H1 (cell line): ENCODE data around the gene ABCB10. TPM values are rescaled to one million over a fixed set of nuclear protein-coding genes. Genes with fewer than 3 reads are reported as not detected.

ENCODE experiments used
- CTCF ChIA-PET: fragments of 300-600 bp; sonication (Branson Sonifier 250); formaldehyde crosslinking; loops from one replicate; lab custom pipeline; 2021; ENCODE audit not compliant: partially characterized antibody; lab: Charles Lee
- POLR2A ChIA-PET: fragments of 300-600 bp; sonication (Branson Sonifier 250); formaldehyde crosslinking; loops from one replicate; lab custom pipeline; 2021; ENCODE audit warnings: inconsistent platforms; ENCODE audit not compliant: partially characterized antibody; lab: Charles Lee
- DNase-seq, 2 experiments: peaks; one replicate each; pipeline versions ENCODE4 v3.0.0 to v3.0.0-alpha.2; 2010 to 2022; ENCODE audit warnings: low spot score in 2 of 2, low read depth in 1 of 2, mixed read lengths in 1 of 2
- FAIRE-seq: peaks from 2 replicates; lab custom pipeline; 2011; peaks lifted over from hg19 to GRCh38; lab: Jason Lieb, UNC
- H2AFZ ChIP-seq: 2 replicates; pipeline ENCODE4 v1.8.1; 2012; ENCODE audit warnings: low read length, inconsistent platforms
- H2AK5ac ChIP-seq: 2 replicates; pipeline ENCODE4 v1.6.1; 2013; ENCODE audit warnings: low read depth, low read length
- H2BK120ac ChIP-seq: replicated peaks from 2 replicates; pipeline ENCODE3; 2013; ENCODE audit warnings: low read depth, low read length, inconsistent platforms
- H2BK12ac ChIP-seq: 2 replicates; pipeline ENCODE4 v1.6.1; 2013; ENCODE audit warnings: low read depth, low read length
- H2BK15ac ChIP-seq: 2 replicates; pipeline ENCODE4 v1.6.1; 2013; ENCODE audit warnings: low read length
- H2BK20ac ChIP-seq: 2 replicates; pipeline ENCODE4 v1.6.1; 2013; ENCODE audit warnings: low read length
- H2BK5ac ChIP-seq: 2 replicates; pipeline ENCODE4 v1.6.1; 2013; ENCODE audit warnings: low read depth, low read length
- H3K14ac ChIP-seq: 2 replicates; pipeline ENCODE4 v1.6.1; 2013; ENCODE audit warnings: inconsistent platforms; ENCODE audit not compliant: insufficient read length
- H3K18ac ChIP-seq: 2 replicates; pipeline ENCODE4 v1.6.1; 2013; ENCODE audit warnings: low read length; ENCODE audit errors: extremely low read depth
- H3K23ac ChIP-seq: 2 replicates; pipeline ENCODE4 v1.6.1; 2013; ENCODE audit warnings: inconsistent platforms; ENCODE audit not compliant: insufficient read length
- H3K23me2 ChIP-seq: 2 replicates; pipeline ENCODE4 v1.6.1; 2013; ENCODE audit warnings: low read depth, low read length
- H3K27ac ChIP-seq: 2 replicates; pipeline ENCODE4 v1.6.1; 2011; ENCODE audit warnings: low read depth, low read length, inconsistent platforms
- H3K27me3 ChIP-seq, 4 experiments: replicated peaks in 1 of 4; 1 replicate in 1 of 4; 2 replicates in 3 of 4; pipeline versions ENCODE4 v1.6.1 to v1.8.1; 2011 to 2013; ENCODE audit warnings: low read length in 3 of 4, mild to moderate bottlenecking in 3 of 4, inconsistent platforms in 2 of 4, mixed read lengths in 2 of 4, moderate library complexity in 1 of 4; ENCODE audit not compliant: control insufficient read depth in 3 of 4, insufficient read depth in 3 of 4; ENCODE audit errors: extremely low read depth in 1 of 4
- H3K36me3 ChIP-seq, 4 experiments: 2 replicates each; pipeline versions ENCODE4 v1.6.1 to v1.8.1; 2011 to 2013; ENCODE audit warnings: mild to moderate bottlenecking in 4 of 4, low read length in 3 of 4, moderate library complexity in 2 of 4, control low read depth in 1 of 4, inconsistent platforms in 1 of 4; ENCODE audit not compliant: insufficient read depth in 4 of 4, control insufficient read depth in 2 of 4
- H3K4ac ChIP-seq: replicated peaks from 2 replicates; pipeline ENCODE3; 2013; ENCODE audit warnings: low read length, low read depth, mixed read lengths, inconsistent platforms; ENCODE audit not compliant: insufficient read length
- H3K4me1 ChIP-seq, 4 experiments: replicated peaks in 1 of 4; 1 replicate in 1 of 4; 2 replicates in 3 of 4; pipeline versions ENCODE4 v1.6.1 to v1.8.1; 2011 to 2013; ENCODE audit warnings: low read length in 3 of 4, inconsistent platforms in 2 of 4, mixed read lengths in 1 of 4; ENCODE audit not compliant: insufficient read depth in 4 of 4, control insufficient read depth in 3 of 4
- H3K4me2 ChIP-seq, 2 experiments: 2 replicates each; pipeline versions ENCODE4 v1.6.1 to v1.8.1; 2011 to 2013; ENCODE audit warnings: low read depth in 2 of 2, low read length in 2 of 2, control low read depth in 1 of 2, inconsistent platforms in 1 of 2, mild to moderate bottlenecking in 1 of 2; ENCODE audit not compliant: insufficient read depth in 1 of 2
- H3K4me3 ChIP-seq, 4 experiments: fragments of 200-600, 300-600 bp in 1 of 4; sonication (generic), shearing (Covaris generic), sonication (Bioruptor Twin) in 1 of 4; 2 replicates each; pipeline versions ENCODE4 v1.5.1 to v1.8.1; 2011 to 2016; ENCODE audit warnings: low read length in 4 of 4, low read depth in 3 of 4, control low read depth in 2 of 4, inconsistent platforms in 2 of 4, mild to moderate bottlenecking in 2 of 4, mixed read lengths in 1 of 4, moderate library complexity in 1 of 4; ENCODE audit not compliant: insufficient read depth in 2 of 4; ENCODE audit errors: extremely low read depth in 1 of 4
- H3K56ac ChIP-seq: replicated peaks from 2 replicates; pipeline ENCODE3; 2013; ENCODE audit warnings: low read depth, mild to moderate bottlenecking, mixed read lengths, low read length, inconsistent platforms; ENCODE audit not compliant: insufficient read length
- H3K79me1 ChIP-seq: 2 replicates; pipeline ENCODE4 v1.6.1; 2013; ENCODE audit warnings: low read depth, low read length, control low read depth
- H3K79me2 ChIP-seq, 2 experiments: 2 replicates each; pipeline versions ENCODE4 v1.6.1 to v1.8.1; 2012 to 2013; ENCODE audit warnings: low read length in 2 of 2, mild to moderate bottlenecking in 2 of 2, inconsistent platforms in 1 of 2; ENCODE audit not compliant: insufficient read depth in 2 of 2, control insufficient read depth in 1 of 2
- H3K9ac ChIP-seq, 4 experiments: replicated peaks in 1 of 4; 1 replicate in 1 of 4; 2 replicates in 3 of 4; pipeline versions ENCODE4 v1.6.1 to v1.8.1; 2011 to 2013; ENCODE audit warnings: low read depth in 3 of 4, low read length in 3 of 4, control low read depth in 2 of 4, mild to moderate bottlenecking in 2 of 4, moderate library complexity in 2 of 4, inconsistent platforms in 1 of 4; ENCODE audit errors: extremely low read depth in 1 of 4
- H3K9me3 ChIP-seq, 2 experiments: 2 replicates each; pipeline versions ENCODE4 v1.6.1 to v1.8.1; 2012 to 2013; ENCODE audit warnings: mild to moderate bottlenecking in 2 of 2, moderate library complexity in 2 of 2, control low read depth in 1 of 2, inconsistent platforms in 1 of 2, low read depth in 1 of 2, low read length in 1 of 2, mixed read lengths in 1 of 2; ENCODE audit not compliant: insufficient read depth in 2 of 2
- H4K20me1 ChIP-seq, 2 experiments: replicated peaks in 1 of 2; 2 replicates each; pipeline versions ENCODE3 to v1.8.1; 2011 to 2013; ENCODE audit warnings: inconsistent platforms in 2 of 2, low read length in 2 of 2, mild to moderate bottlenecking in 1 of 2; ENCODE audit not compliant: insufficient read depth in 2 of 2, control insufficient read depth in 1 of 2
- H4K5ac ChIP-seq: 2 replicates; pipeline ENCODE4 v1.6.1; 2013; ENCODE audit warnings: low read length, low read depth, mixed read lengths, inconsistent platforms; ENCODE audit not compliant: insufficient read length
- H4K8ac ChIP-seq: 2 replicates; pipeline ENCODE4 v1.8.0; 2013; ENCODE audit warnings: mild to moderate bottlenecking, moderate library complexity, low read length, inconsistent platforms; ENCODE audit not compliant: insufficient read depth; ENCODE audit errors: extremely low read depth
- H4K91ac ChIP-seq: replicated peaks from 2 replicates; pipeline ENCODE3; 2013; ENCODE audit warnings: low read length, mixed read lengths, inconsistent platforms; ENCODE audit not compliant: insufficient read length
- ATF3 ChIP-seq: IDR thresholded peaks from 2 replicates; pipeline ENCODE4 v1.6.1; 2011; ENCODE audit warnings: low read depth, mild to moderate bottlenecking, low read length; ENCODE audit not compliant: insufficient read depth
- HDAC2 ChIP-seq, 2 experiments: fragments of 300-600 bp in 1 of 2; sonication (generic) in 1 of 2; IDR thresholded peaks; 2 replicates each; pipeline ENCODE4 v1.6.1; 2011 to 2012; ENCODE audit warnings: low read depth in 2 of 2, low read length in 2 of 2, mild to moderate bottlenecking in 2 of 2, moderate library complexity in 2 of 2, borderline replicate concordance in 1 of 2, inconsistent platforms in 1 of 2
- JUND ChIP-seq: IDR thresholded peaks from 2 replicates; pipeline ENCODE4 v1.6.1; 2011; ENCODE audit warnings: mild to moderate bottlenecking, improper control_type of control experiment, low read length
- whole genome bisulfite sequencing, 2 experiments: shearing (Covaris generic) in 1 of 2; methylation state at CpG; one replicate each; pipeline versions ENCODE4 v1.1.6 to v1.1.7; 2013 to 2015; ENCODE audit warnings: low lambda C conversion rate in 2 of 2, mixed read lengths in 2 of 2, inconsistent platforms in 1 of 2, low coverage in 1 of 2, missing lambda C conversion rate in 1 of 2; ENCODE audit not compliant: insufficient replicate concordance in 2 of 2, insufficient coverage in 1 of 2, insufficient read length in 1 of 2; ENCODE audit errors: extremely low coverage in 1 of 2, missing lambda C conversion rate in 1 of 2; 5-methylcytosine and 5-hydroxymethylcytosine counted together
- polyA plus RNA-seq, 7 experiments: library from polyadenylated mRNA; depleted of rRNA in 3 of 7; stranded (reverse) in 5 of 7; unstranded in 2 of 7; fragments of >200 nt in 5 of 7; fragments of 200-250 nt in 2 of 7; gene quantifications; 1 replicate in 5 of 7; 2 replicates in 1 of 7; 4 replicates in 1 of 7; pipeline versions ENCODE4 v1.2.1 to v1.2.3, GENCODE V29; 2011 to 2013; ENCODE audit warnings: missing spikeins in 2 of 7, mixed read lengths in 2 of 7
- total RNA-seq: library from RNA; stranded (reverse); fragmentation: NEBNext Ultra II Directional; extraction: Animal tissue kit (Norgen Biotek cat#: 25700); gene quantifications from 2 replicates; pipeline ENCODE4 v1.2.1, GENCODE V29; 2021
- TF ChIP-seq, protein P1 (sequence below): IDR thresholded peaks from 2 replicates; pipeline ENCODE4 v1.6.1; 2012; ENCODE audit warnings: low read length, inconsistent platforms

Gene ABCB10
- total and polyA plus RNA-seq, 2 of the 8 experiments (the other 6 are each of a cell fraction or from before 2014, with no cell fraction given): 3.6 to 11.9 TPM

DNA sequence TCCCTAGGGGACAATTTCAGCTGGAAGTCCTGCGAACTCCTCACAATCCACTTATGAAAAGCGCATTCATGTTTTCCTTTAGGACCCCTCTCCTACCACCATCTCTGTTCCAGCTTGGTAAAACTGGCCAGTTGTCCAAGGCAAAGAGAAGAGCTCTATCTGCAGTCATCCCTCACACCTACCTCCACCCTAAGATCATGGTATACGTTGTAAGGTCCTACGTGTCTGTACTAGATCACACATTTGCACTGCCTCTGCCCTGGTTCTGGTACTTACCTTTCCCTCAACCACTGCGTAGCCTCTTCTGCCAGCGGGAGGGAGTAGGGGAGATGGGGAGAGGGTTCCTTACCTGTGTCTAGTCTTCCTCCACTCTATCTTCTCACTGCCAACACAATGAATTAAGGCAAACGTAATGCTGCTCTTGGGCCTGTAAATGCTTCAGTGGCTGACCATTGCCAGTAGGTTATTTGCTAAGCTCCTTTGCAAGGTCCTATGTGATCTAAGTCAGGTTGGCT lies 49.6 kb downstream of the ABCB10 start:
- FAIRE-seq: no peak
- TF ChIP-seq ATF3: no peak
- TF ChIP-seq HDAC2 (IDR thresholded peaks at IDR 0.05; ENCODE audit: borderline replicate concordance in 1 of 2, low read depth in 2 of 2, low read length in 2 of 2): no peak
- no peak for TF ChIP-seq JUND
- TF ChIP-seq, protein P1, sequence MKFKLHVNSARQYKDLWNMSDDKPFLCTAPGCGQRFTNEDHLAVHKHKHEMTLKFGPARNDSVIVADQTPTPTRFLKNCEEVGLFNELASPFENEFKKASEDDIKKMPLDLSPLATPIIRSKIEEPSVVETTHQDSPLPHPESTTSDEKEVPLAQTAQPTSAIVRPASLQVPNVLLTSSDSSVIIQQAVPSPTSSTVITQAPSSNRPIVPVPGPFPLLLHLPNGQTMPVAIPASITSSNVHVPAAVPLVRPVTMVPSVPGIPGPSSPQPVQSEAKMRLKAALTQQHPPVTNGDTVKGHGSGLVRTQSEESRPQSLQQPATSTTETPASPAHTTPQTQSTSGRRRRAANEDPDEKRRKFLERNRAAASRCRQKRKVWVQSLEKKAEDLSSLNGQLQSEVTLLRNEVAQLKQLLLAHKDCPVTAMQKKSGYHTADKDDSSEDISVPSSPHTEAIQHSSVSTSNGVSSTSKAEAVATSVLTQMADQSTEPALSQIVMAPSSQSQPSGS: no peak

More for the DNA sequence above, 49.6 kb downstream of the ABCB10 start:
- ChIA-PET CTCF (interaction anchor here (0.6 to 1.9 kb wide), 7 partner anchors 9 to 855 kb away, joined by 3 to 10 read pairs (median 4); no protein-coding TSS in a partner anchor), POLR2A (interaction anchor here (0.7 to 2.2 kb wide), 20 partner anchors 9 to 280 kb away, joined by 3 to 13 read pairs (median 4); partner anchors contain the start of genes ABCB10, ACTA1 and RAB4A)
- Histone ChIP-seq H4K91ac (no peak overlapping the region), H3K4ac (no peak overlapping the region), H2AK5ac (peak overlapping the region; percentile 70; the same call in 1 of the 2 replicates), H3K4me2 (peak overlapping the region; percentile 93 to 95), H4K8ac (peak overlapping the region; percentile 58; the same call in 1 of the 2 replicates), H3K23ac (no peak overlapping the region), H2BK20ac (no peak overlapping the region), H2BK15ac (no peak overlapping the region), H3K56ac (no peak overlapping the region), H2BK12ac (peak overlapping the region; percentile 33; the same call in 1 of the 2 replicates), H3K36me3 (peaks cover 0 to 14% (median 1%) of the 10 kb centered on the region in 4 experiments; a peak in 3 of 8 replicates), H2AFZ (peak overlapping the region; percentile 99), H3K79me1 (no peaks in the 10 kb centered on the region; the same call in none of the 2 replicates), H2BK5ac (peak overlapping the region; percentile 71), H3K27ac (peak overlapping the region; percentile 94), H3K14ac (no peak overlapping the region), H4K20me1 (no peaks in the 10 kb centered on the region), H3K18ac (no peak overlapping the region), H3K4me1 (peaks cover 0 to 5% (median 3%) of the 10 kb centered on the region in 4 experiments; a peak in 6 of 7 replicates), H3K9ac (peak overlapping the region; percentile 89 to 98 (median 96)), H3K4me3 (peak overlapping the region; percentile 90 to 100 (median 95)), H4K5ac (peak overlapping the region; percentile 73), H2BK120ac (no peak overlapping the region), H3K27me3 (no peaks in the 10 kb centered on the region), H3K9me3 (no peaks in the 10 kb centered on the region), H3K79me2 (peaks cover 6 to 22% of the 10 kb centered on the region in 2 experiments; a peak in 3 of 4 replicates), H3K23me2 (peaks cover 11% of the 10 kb centered on the region)
- no peak for DNase-seq
- WGBS, 2 experiments: 90% methylated on average over 7 of the region's 7 CpGs; no CpG with 5 or more reads in 1 of the 2 experiments
